ENCODE data around the gene CHST11.

- TF ChIP-seq CTCF (conservative IDR thresholded peaks at IDR 0.05; ENCODE audit: low read depth, low read length): no peak
- no peak for TF ChIP-seq POLR2A (IDR thresholded peaks at IDR 0.05; ENCODE audit: low read depth, low read length)
- peak; percentile 80 for TF ChIP-seq MAFK (IDR thresholded peaks at IDR 0.05; ENCODE audit: low read depth, low read length)
- no peak for TF ChIP-seq RCOR1 (IDR thresholded peaks at IDR 0.05; ENCODE audit: insufficient replicate concordance, low read length)
- no peak for TF ChIP-seq MAZ (IDR thresholded peaks at IDR 0.05; ENCODE audit: borderline replicate concordance, low read depth, low read length)
- TF ChIP-seq FOS (IDR thresholded peaks at IDR 0.05; ENCODE audit: low read depth, low read length): no peak
Observed at GRCh38 chr12:104502638-104503037, 45.9 kb downstream of the CHST11 start.
